Hepatocyte (in vitro differentiated cells): ENCODE data around the gene PRKAG1.

Experiments used
- CTCF ChIP-seq: fragments of 200-600 bp; sonication (generic); IDR thresholded peaks from 2 replicates; pipeline ENCODE4 v1.5.1; 2016; ENCODE audit warnings: antibody characterized with exemption, mild to moderate bottlenecking; ENCODE audit not compliant: poor library complexity
- EZH2 ChIP-seq: fragments of 200-600 bp; sonication (generic); IDR thresholded peaks from 2 replicates; pipeline ENCODE4 v1.6.1; 2016; ENCODE audit warnings: antibody characterized with exemption, mild to moderate bottlenecking, borderline replicate concordance
- EZH2phosphoT487 ChIP-seq: fragments of 200-600 bp; sonication (generic); IDR thresholded peaks from one replicate; pipeline ENCODE4 v1.6.1; 2018; ENCODE audit warnings: antibody characterized with exemption, mild to moderate bottlenecking, low read depth, moderate library complexity; ENCODE audit not compliant: unreplicated experiment, severe bottlenecking

GRCh38 chr12:48969160-48969771, 49.3 kb downstream of the PRKAG1 start:
- no peak for TF ChIP-seq CTCF
- no peak for TF ChIP-seq EZH2
- no peak for TF ChIP-seq EZH2phosphoT487
